CD4-positive, alpha-beta T cell treated with Interferon gamma for 1 hour (primary cell): ENCODE data around the gene CEP295NL.

Source experiments
- DNase-seq: peaks from one replicate; pipeline ENCODE4 v3.0.0-alpha.2; 2020

Gene CEP295NL

GRCh38 chr17:78862073-78863023 is 40.7 kb downstream of the CEP295NL start:
- peak; percentile 62 for DNase-seq

- no peak for DNase-seq
Observed at GRCh38 chr17:78861229-78861628, 41.8 kb downstream of the CEP295NL start.

- DNase-seq: no peak
Observed at GRCh38 chr17:78859051-78859450, 44.0 kb downstream of the CEP295NL start.

GRCh38 chr17:78857266-78857665 is 45.7 kb downstream of the CEP295NL start:
- no peak for DNase-seq

- DNase-seq: no peak
Observed at GRCh38 chr17:78855561-78856165, 47.3 kb downstream of the CEP295NL start.

GRCh38 chr17:78854508-78854907 is 48.5 kb downstream of the CEP295NL start:
- no peak for DNase-seq

GRCh38 chr17:78853926-78854394 is 49.0 kb downstream of the CEP295NL start:
- DNase-seq: no peak

- no peak for DNase-seq
Observed at GRCh38 chr17:78852709-78853121, 50.3 kb downstream of the CEP295NL start.

- DNase-seq: no peak
Observed at GRCh38 chr17:78849026-78849425, 54.0 kb downstream of the CEP295NL start.

- DNase-seq: no peak
Observed at GRCh38 chr17:78847052-78847451, 55.9 kb downstream of the CEP295NL start.

- DNase-seq: peak; percentile 33
Observed at GRCh38 chr17:78844301-78845005, 58.5 kb downstream of the CEP295NL start.

GRCh38 chr17:78842881-78843565 is 60.0 kb downstream of the CEP295NL start:
- peak; percentile 66 for DNase-seq

GRCh38 chr17:78840780-78841611 is 62.0 kb downstream of the CEP295NL start, which contains the start of gene USP36:
USP36 (minus strand) TSS chr17:78840814; CDS start chr17:78836363, 4,451 bp downstream.
- peak; percentile 99 for DNase-seq
